NCI-H82 treated with DMSO at 0.1 percent for 48 hours (cell line): ENCODE results near the gene WDR19.
"Not testable (repeated sequence)": the region's sequence is repeated elsewhere in the genome, so short reads cannot be mapped to it uniquely, and the experiment has no call there.

Experiments
- DNase-seq: peaks from one replicate; lab custom pipeline; 2025; ENCODE audit not compliant: unreplicated experiment; lab: John Stamatoyannopoulos, UW

Gene WDR19

DNA sequence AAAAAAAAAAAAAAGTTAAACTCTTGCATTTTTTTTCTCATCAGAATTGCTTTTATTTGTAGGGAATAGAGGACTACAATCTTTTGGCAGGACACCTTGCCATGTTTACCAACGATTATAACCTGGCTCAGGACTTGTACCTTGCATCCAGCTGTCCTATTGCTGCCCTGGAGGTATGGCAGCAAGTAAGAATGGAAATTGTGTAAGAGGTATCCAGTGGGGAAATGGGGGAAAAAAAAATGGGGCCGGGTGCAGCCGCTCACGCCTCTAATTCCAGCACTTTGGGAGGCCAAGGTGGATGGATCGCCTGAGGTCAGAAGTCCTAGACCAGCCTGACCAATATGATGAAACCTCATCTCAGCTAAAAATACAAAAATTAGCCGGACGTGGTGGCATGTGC, 49.8 kb downstream of the WDR19 start:
- no peak for DNase-seq

DNA sequence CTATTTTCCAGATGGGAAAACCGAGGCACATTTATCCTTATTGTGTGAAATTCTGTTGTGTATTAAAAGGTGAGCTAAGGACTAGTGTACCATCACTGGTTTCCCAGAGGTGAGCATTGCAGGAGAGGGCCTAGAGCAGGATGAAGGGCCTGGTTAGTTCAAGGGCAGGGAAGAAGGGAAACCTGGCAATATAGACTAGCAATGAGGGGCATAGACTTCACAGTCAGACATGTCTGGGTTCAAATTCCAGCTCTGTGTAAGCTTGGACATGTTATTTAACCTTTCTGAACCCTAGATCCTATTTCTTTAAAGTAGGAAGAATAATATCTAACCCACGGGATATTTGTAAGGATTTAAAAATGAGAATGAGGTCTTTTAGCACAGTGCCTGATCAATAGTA, 50.8 kb downstream of the WDR19 start:
- DNase-seq: no peak

DNA sequence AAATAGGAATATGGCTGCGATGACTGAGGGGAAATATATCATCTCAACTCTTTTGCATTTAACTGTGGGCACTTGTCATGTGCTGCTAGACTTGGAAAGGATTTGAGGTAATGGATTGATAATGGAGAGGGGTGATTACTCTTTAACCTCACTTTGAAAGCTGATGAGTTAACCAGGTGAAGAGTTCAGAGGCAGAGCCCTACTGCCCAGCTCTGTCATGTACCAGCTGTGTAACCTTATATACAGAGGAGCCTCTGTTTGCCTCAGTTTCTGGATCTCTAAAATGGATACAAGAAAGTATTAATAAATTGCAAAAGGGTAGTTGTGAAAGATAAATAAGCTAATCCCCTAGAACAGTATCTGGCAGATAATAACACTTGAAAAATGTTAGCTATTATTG, 51.5 kb downstream of the WDR19 start:
- DNase-seq: no peak

GRCh38 chr4:39235021-39235420, 52.7 kb downstream of the WDR19 start:
- no peak for DNase-seq

- no peak for DNase-seq
Measured at GRCh38 chr4:39235696-39236095, 53.4 kb downstream of the WDR19 start.

GRCh38 chr4:39237179-39237578, 54.9 kb downstream of the WDR19 start:
- DNase-seq: no peak

DNA sequence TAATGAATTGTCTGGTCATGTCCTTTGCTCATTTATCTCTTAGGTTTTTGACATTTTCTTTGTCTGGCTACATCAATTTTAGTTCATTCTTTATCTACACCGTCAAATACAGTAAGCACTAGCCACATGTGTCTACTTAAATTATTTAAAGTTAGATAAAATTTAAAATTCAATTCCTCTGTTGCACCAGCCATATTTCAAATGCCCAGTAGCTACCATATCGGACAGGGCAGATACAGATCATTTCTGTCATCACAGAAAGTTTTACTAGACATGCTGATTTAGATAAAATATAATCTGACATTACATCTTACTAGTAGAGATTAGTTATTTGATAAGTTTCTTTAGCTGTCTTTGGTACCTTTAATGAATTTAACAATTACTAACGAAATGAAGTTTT, 61.1 kb downstream of the WDR19 start:
- DNase-seq: no peak

DNA sequence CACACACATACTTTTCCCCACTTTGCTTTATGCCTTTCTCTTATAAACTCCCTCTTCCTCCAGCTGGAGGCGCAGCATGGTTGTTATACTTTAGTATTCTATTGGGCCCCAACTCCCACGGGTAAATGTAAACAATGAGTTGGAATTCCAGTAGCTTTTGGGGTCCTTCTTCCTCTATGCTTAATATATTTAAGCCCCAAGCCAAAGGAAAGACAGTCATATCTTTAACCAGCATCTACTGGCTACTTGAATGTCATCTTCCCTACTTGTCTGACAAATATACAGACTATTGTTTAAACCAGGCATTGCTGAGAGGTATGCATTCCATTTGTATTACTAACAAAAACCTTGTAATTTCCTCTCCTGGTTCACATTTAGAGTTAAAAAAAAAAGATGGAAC, 72.9 kb downstream of the WDR19 start:
- DNase-seq: no peak

- no peak for DNase-seq
Measured at GRCh38 chr4:39255871-39256270, 73.5 kb downstream of the WDR19 start.

DNA sequence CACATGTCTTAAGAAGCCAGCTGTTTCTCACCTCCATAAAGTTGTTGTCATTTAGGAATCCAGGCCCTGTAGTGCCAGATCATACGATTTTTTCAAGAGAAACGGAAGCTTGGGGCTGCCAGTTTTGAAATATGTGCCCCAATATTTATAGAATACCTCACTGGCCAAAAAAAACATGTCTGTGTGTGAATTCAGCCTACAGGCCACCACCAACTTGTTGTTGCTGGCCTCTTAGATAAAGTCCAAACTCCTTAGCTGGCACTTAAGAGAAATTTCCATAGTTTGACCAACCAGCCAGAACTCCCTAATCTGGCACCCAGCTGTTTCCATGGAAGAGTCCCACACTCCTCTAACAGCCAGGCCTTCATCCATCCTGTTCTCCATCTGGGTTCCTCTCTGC, 74.1 kb downstream of the WDR19 start:
- DNase-seq: no peak

GRCh38 chr4:39259571-39260330, 77.4 kb downstream of the WDR19 start:
- no peak for DNase-seq

GRCh38 chr4:39263895-39264294, 81.6 kb downstream of the WDR19 start:
- no peak for DNase-seq

DNA sequence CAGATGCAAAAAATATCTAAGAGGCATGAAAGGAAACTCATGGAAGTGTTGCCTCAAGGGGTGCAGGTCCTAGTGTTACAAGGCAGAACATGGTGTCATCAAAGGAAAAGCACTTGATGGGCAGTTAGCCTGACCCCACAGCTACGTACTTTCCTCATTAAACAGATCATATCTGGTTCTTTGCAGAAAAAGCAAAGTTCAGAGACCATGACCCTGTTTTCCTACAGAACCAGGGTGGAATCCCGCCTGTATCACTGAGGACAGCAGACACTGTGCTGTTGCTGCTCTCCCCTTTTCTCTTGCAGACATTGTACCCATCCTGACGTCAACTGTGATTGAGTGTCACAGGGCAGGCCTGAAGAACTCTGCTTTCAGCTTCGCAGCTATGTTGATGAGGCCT, 92.2 kb downstream of the WDR19 start:
- no peak for DNase-seq

DNA sequence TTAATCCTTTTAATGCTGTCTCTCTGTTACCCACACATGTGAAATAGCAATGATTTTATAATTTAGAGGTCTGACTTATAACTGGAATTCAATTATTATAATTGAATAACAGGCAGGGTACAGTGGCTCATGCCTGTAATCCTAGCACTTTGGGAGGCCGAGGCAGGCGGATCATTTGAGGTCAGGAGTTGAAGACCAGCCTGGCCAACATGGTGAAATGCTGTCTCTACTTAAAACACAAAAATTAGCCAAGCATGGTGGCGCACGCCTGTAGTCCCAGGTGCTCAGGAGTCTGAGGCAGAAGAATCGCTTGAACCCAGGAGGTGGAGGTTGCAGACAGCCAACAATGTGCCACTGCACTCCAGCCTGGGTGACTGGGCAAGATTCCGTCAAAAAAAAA, 95.3 kb downstream of the WDR19 start:
- DNase-seq: not testable (repeated sequence)

DNA sequence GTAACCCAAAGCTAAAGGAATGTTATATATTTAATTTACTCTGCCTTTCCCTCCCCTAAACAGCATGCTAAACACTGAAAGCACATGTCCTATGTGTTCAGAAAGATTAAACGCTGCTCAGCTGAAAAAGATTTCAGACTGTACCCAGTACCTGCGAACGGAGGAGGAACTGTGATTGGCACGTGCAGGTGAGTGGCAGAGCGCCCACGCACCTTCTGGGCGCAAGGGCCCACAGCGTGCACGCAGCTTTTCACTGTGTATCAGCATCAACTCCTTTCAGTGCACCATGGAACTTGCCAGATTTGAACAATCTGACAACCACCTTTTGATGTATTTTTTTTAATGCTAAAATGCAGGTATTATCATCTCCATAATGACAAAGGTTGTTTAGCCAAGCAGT, 96.1 kb downstream of the WDR19 start:
- no peak for DNase-seq

DNA sequence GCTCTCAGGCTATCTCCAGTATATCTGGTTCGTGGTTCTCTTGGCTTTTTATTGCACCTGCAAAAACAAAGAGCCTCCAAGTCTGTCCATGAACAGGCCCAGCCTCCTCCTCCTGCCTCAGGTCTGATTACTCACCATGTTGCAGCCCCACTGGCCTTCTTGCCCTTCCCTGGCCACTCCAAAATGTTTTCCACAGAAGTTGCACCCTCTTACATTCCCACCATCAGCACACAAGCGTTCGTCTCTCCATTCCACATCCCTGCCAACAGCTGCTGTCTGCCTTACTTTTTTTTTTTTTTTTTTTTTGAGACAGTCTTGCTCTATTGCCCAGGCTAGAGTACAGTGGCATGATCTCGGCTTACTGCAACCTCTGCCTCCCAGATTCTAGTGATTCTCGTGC, 97.1 kb downstream of the WDR19 start:
- DNase-seq: no peak

DNA sequence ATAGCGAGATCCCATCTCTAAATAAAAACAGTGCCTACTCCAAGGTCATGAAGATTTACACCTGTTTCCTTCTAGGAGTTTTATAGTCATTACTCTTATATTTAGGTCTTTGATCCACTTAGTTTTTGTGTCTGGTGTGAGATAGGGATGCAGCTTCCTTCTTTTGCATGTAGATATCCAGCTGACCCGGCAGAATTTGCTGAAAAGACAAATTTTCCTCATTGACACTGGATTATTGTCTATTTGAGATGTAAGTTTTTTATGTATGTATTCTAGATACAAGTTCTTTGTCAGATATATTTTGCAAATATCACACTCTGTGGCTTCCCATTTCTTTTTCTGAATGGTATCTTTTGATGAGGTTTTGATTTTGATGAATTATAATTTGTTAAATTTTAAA, 98.4 kb downstream of the WDR19 start:
- no peak for DNase-seq

DNA sequence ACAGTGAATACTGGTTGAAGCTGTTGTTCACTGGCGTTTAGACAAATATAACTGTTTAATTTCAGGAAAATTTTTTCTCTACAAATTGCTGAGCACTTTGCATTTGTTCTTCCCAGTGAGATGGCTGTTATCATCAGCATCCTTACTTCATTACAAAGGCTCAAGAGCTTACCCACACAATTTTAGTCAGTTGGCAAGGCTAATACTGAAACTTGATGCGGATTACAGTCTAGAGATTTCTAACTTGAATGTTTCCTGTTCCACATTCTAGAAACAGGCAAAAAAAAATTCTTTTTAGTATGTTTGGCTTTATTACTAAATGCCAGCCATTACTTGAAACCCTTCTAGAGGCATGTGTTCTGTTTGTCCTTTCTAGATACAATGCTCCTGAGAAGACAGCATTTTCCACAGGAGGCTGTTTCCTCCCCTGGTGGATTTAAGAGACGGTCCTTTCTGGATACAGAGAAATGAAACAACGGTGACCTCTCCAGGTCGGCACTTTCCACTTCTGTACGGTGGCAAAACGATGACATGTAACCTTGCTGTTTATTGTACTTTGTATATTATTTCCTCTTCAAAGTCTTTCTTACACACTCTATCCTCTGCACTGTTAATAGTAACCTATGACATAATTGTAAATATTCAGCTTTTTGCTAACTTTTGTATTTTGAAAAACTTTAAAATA, 102.9 kb downstream of the WDR19 start:
- no peak for DNase-seq

DNA sequence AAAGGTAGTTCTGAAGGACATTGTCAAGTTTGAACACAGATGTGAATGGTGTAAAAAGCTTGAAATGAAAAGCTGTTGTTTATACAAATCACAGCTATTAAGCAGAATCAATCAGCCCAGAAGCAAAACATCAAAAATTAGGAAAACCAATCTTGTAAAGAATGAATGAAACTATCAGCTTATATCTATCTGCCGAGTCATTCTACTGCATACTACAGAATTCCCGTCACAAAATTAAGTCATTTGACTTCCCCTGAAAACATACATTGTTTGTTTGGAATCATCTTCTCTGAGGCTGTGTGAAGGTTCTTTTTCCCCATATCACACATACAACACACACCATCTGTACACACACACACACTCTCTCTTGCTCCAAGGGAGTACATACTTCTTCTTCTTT, 103.5 kb downstream of the WDR19 start:
- no peak for DNase-seq

- no peak for DNase-seq
Measured at GRCh38 chr4:39286263-39286662, 103.9 kb downstream of the WDR19 start.

DNA sequence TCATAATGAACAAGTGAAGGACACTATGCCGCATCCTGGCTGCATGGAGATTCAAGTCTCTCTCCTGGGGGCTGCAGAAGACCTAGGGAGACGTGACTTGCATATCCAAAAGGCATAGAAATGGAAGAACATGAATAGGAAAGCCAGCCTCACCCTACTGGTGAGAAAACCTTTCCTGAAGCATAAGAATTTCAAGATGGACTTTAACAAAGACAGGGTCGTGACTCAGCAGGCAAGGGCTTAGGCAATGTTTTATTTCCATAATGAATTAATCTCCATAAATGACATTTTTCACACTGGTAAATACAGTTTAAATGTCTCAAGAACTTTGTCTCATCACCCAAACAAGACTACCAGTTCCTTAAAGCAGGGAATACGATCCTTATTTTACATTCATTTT, 104.9 kb downstream of the WDR19 start:
- DNase-seq: no peak

GRCh38 chr4:39291686-39292085, 109.4 kb downstream of the WDR19 start:
- no peak for DNase-seq

- DNase-seq: not testable (repeated sequence)
Measured at GRCh38 chr4:39292433-39292832, 110.1 kb downstream of the WDR19 start.
